HEK293 (cell line): Measurements from ENCODE around the gene CIB4.

Experiments used
- CTCF ChIA-PET: fragments of 350-600 bp; formaldehyde crosslinking; extraction: SDS; loops from one replicate; lab custom pipeline; 2021; ENCODE audit warnings: antibody characterized with exemption; lab: Yijun Ruan, JAX
- POLR2A ChIA-PET: fragments of 300-600 bp; formaldehyde crosslinking; extraction: SDS; loops from one replicate; lab custom pipeline; 2020; ENCODE audit warnings: antibody characterized with exemption, inconsistent platforms; lab: Yijun Ruan, JAX
- H3K27ac ChIP-seq: fragments of 200-500 bp; sonication (Bioruptor generic); 2 replicates; pipeline ENCODE4 v1.5.1; 2014; ENCODE audit warnings: low read depth, low read length, control low read depth, inconsistent platforms; ENCODE audit errors: extremely low read depth
- H3K36me3 ChIP-seq, 2 experiments: fragments of 200-500 bp in 1 of 2; sonication (Bioruptor generic) in 1 of 2; 1 replicate in 1 of 2; 2 replicates in 1 of 2; pipeline ENCODE4 v1.5.1; 2014 to 2017; ENCODE audit warnings: inconsistent platforms in 2 of 2, low read length in 2 of 2; ENCODE audit not compliant: control insufficient read depth in 2 of 2, insufficient read depth in 1 of 2
- H3K4me1 ChIP-seq: fragments of 200-500 bp; sonication (Bioruptor generic); 2 replicates; pipeline ENCODE4 v1.5.1; 2014; ENCODE audit warnings: mild to moderate bottlenecking, low read length, inconsistent platforms; ENCODE audit not compliant: control insufficient read depth, insufficient read depth
- H3K4me3 ChIP-seq: 2 replicates; pipeline ENCODE4 v1.5.1; 2011; ENCODE audit warnings: low read depth, mild to moderate bottlenecking, control low read depth, low read length, moderate library complexity
- H3K9me3 ChIP-seq: fragments of 200-500 bp; sonication (Bioruptor generic); 2 replicates; pipeline ENCODE4 v1.5.1; 2014; ENCODE audit warnings: low read depth, low read length, inconsistent platforms; ENCODE audit not compliant: control insufficient read depth, insufficient read depth
- EGR2 ChIP-seq: fragments of 450-650 bp; formaldehyde crosslinking; IDR thresholded peaks from 2 replicates; pipeline ENCODE4 v1.5.1; 2016; ENCODE audit warnings: low read depth, missing biosample characterization, missing genetic modification characterization
- GLI4 ChIP-seq: fragments of 450-650 bp; formaldehyde crosslinking; IDR thresholded peaks from 2 replicates; pipeline ENCODE4 v1.5.1; 2016; ENCODE audit warnings: missing biosample characterization, missing genetic modification characterization
- HOXC10 ChIP-seq: sonication (generic); formaldehyde crosslinking; IDR thresholded peaks from 2 replicates; pipeline ENCODE4 v1.8.1; 2023; ENCODE audit warnings: mild to moderate bottlenecking, missing genetic modification reagents
- MZF1 ChIP-seq: fragments of 450-650 bp; formaldehyde crosslinking; IDR thresholded peaks from 2 replicates; pipeline ENCODE4 v1.5.1; 2017; ENCODE audit warnings: missing biosample characterization, missing genetic modification characterization, borderline replicate concordance
- PRDM1 ChIP-seq: fragments of 450-650 bp; formaldehyde crosslinking; IDR thresholded peaks from 2 replicates; pipeline ENCODE4; 2016; ENCODE audit warnings: missing biosample characterization, missing genetic modification characterization
- RBAK ChIP-seq: fragments of 450-650 bp; formaldehyde crosslinking; IDR thresholded peaks from 2 replicates; pipeline ENCODE4 v1.5.1; 2016; ENCODE audit warnings: missing biosample characterization, missing genetic modification characterization
- SALL2 ChIP-seq: fragments of 450-650 bp; formaldehyde crosslinking; IDR thresholded peaks from 2 replicates; pipeline ENCODE4 v1.5.0; 2017; ENCODE audit warnings: missing biosample characterization, mild to moderate bottlenecking, missing genetic modification characterization, borderline replicate concordance
- SETDB1 ChIP-seq: IDR thresholded peaks from one replicate; pipeline ENCODE4 v1.6.1; 2017; ENCODE audit warnings: mild to moderate bottlenecking, low read length, moderate library complexity, mixed read lengths; ENCODE audit not compliant: insufficient read length
- YY1 ChIP-seq: fragments of 450-650 bp; formaldehyde crosslinking; IDR thresholded peaks from 2 replicates; pipeline ENCODE4 v1.5.1; 2018; ENCODE audit warnings: missing biosample characterization, missing genetic modification characterization
- ZIC2 ChIP-seq: fragments of 450-650 bp; formaldehyde crosslinking; IDR thresholded peaks from 2 replicates; pipeline ENCODE4 v1.5.1; 2016; ENCODE audit warnings: missing biosample characterization, missing genetic modification characterization
- ZNF366 ChIP-seq: fragments of 450-650 bp; formaldehyde crosslinking; conservative IDR thresholded peaks from 2 replicates; pipeline ENCODE4 v1.5.1; 2016; ENCODE audit warnings: missing biosample characterization, missing genetic modification characterization
- ZNF37A ChIP-seq: fragments of 450-650 bp; IDR thresholded peaks from 2 replicates; pipeline ENCODE4 v1.5.1; 2018; ENCODE audit warnings: missing biosample characterization, missing genetic modification characterization
- ZNF391 ChIP-seq: fragments of 450-650 bp; formaldehyde crosslinking; IDR thresholded peaks from 2 replicates; pipeline ENCODE4 v1.5.1; 2016; ENCODE audit warnings: low read depth, missing biosample characterization, missing genetic modification characterization, borderline replicate concordance
- ZNF561 ChIP-seq: fragments of 450-650 bp; IDR thresholded peaks from 2 replicates; pipeline ENCODE4 v1.5.1; 2018; ENCODE audit warnings: missing biosample characterization, missing genetic modification characterization, borderline replicate concordance
- ZNF600 ChIP-seq: fragments of 450-650 bp; formaldehyde crosslinking; IDR thresholded peaks from 2 replicates; pipeline ENCODE4 v1.5.1; 2016; ENCODE audit warnings: missing biosample characterization, missing genetic modification characterization
- ZNF664 ChIP-seq: fragments of 450-650 bp; formaldehyde crosslinking; IDR thresholded peaks from 2 replicates; pipeline ENCODE4 v1.5.1; 2016; ENCODE audit warnings: missing biosample characterization, missing genetic modification characterization
- ZNF670 ChIP-seq: fragments of 450-650 bp; formaldehyde crosslinking; IDR thresholded peaks from 2 replicates; pipeline ENCODE4 v1.5.1; 2016; ENCODE audit warnings: missing biosample characterization, missing genetic modification characterization, low read depth
- TF ChIP-seq, protein P1 (sequence below): fragments of 450-650 bp; formaldehyde crosslinking; IDR thresholded peaks from 2 replicates; pipeline ENCODE4 v1.5.1; 2016; ENCODE audit warnings: missing biosample characterization, missing genetic modification characterization
- TF ChIP-seq, protein P2 (sequence below): fragments of 450-650 bp; formaldehyde crosslinking; IDR thresholded peaks from 2 replicates; pipeline ENCODE4 v1.5.1; 2016; ENCODE audit warnings: missing biosample characterization, missing genetic modification characterization
- TF ChIP-seq, protein P3 (sequence below): fragments of 450-650 bp; formaldehyde crosslinking; IDR thresholded peaks from 2 replicates; pipeline ENCODE4 v1.5.1; 2016; ENCODE audit warnings: missing biosample characterization, missing genetic modification characterization
- TF ChIP-seq, protein P4 (sequence below): fragments of 450-650 bp; formaldehyde crosslinking; conservative IDR thresholded peaks from 2 replicates; pipeline ENCODE4 v1.5.1; 2016; ENCODE audit warnings: low read depth, missing biosample characterization, missing genetic modification characterization

Gene CIB4

DNA sequence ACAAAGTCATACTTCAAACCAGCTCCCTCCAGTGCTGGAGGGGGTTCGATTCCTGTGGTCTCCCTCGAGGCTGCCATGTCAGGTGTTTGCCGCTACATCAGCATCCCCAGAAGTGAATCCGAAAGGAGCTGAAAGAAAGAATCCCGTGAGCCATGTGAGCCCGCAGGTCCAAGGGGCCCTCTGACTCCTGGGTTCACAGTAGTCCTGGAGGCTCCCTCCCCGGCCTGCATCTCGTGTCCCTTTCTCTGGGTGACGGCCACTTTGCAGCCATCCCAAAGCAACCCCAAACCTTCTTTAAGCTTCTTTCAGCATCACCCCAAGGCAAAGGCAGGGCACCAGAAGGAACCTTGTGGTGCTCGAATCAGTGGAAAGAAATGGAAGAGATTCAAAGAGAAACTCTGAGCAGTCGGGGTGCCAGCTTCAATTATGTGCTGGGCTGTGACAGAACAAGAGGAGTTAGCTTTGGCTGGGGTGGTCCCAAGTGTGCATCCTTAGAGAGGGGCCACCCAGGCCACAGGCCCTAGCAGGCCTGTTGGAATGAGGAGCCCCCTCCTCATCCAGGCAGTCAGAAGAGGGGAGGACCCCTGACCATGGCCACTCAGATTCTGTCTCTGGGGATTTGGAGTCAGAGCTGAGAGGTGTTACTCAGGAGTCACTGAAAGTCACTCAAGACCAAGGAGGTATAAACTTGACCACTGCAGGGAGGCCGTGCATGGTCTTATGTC lies 59.7 kb downstream of the CIB4 start:
- ChIA-PET POLR2A (no interaction called here), CTCF (interaction anchor here (0.9 to 1.3 kb wide), 3 partner anchors 51 to 164 kb away, joined by 3 to 8 read pairs (median 4); no protein-coding TSS in a partner anchor)

DNA sequence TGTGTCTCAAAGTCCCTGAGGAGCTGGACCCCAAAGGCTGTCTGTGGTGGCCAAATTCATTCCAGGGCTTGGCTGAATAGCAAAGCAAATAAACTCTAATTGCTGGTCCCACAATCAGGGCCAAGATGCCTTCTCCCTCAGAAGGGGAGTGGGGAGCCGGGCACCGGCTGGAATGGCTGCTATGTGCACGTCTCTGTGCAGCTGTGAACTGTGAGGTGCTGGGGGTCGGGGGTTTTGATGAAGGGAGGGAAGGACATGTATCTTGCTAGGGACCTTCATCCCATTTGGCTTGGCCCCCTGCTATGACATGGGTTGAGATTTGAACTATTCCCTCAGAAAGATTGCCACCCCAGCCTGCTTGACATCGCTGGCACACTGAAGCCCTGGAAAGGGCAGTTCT lies 60.4 kb downstream of the CIB4 start:
- H3K9me3 ChIP-seq: no peaks in the 10 kb centered on the region
- H3K27ac ChIP-seq: no peak overlapping the region
- no peak overlapping the region for H3K4me3 ChIP-seq
- no peaks in the 10 kb centered on the region for H3K36me3 ChIP-seq
- H3K4me1 ChIP-seq: no peaks in the 10 kb centered on the region
- ChIA-PET POLR2A (no interaction called here), CTCF (interaction anchor here (0.7 to 1.3 kb wide), 3 partner anchors 50 to 131 kb away, joined by 3 to 4 read pairs (median 3); no protein-coding TSS in a partner anchor)
- TF ChIP-seq EGR2 (tag by site-specific recombination) (no peak), ZNF600 (tag by site-specific recombination) (no peak), ZNF391 (tag by site-specific recombination) (no peak), SALL2 (tag by site-specific recombination) (no peak), MZF1 (tag by site-specific recombination) (no peak), YY1 (no peak)
- TF ChIP-seq, protein P1, sequence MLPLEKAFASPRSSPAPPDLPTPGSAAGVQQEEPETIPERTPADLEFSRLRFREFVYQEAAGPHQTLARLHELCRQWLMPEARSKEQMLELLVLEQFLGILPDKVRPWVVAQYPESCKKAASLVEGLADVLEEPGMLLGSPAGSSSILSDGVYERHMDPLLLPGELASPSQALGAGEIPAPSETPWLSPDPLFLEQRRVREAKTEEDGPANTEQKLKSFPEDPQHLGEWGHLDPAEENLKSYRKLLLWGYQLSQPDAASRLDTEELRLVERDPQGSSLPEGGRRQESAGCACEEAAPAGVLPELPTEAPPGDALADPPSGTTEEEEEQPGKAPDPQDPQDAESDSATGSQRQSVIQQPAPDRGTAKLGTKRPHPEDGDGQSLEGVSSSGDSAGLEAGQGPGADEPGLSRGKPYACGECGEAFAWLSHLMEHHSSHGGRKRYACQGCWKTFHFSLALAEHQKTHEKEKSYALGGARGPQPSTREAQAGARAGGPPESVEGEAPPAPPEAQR (tag by site-specific recombination): no peak

More for the DNA sequence above, 59.7 kb downstream of the CIB4 start:
- Histone ChIP-seq H3K4me3 (no peak overlapping the region), H3K36me3 (no peaks in the 10 kb centered on the region), H3K4me1 (no peaks in the 10 kb centered on the region), H3K9me3 (no peaks in the 10 kb centered on the region), H3K27ac (no peak overlapping the region)
- TF ChIP-seq GLI4 (tag by site-specific recombination): no peak
- TF ChIP-seq, protein P2, sequence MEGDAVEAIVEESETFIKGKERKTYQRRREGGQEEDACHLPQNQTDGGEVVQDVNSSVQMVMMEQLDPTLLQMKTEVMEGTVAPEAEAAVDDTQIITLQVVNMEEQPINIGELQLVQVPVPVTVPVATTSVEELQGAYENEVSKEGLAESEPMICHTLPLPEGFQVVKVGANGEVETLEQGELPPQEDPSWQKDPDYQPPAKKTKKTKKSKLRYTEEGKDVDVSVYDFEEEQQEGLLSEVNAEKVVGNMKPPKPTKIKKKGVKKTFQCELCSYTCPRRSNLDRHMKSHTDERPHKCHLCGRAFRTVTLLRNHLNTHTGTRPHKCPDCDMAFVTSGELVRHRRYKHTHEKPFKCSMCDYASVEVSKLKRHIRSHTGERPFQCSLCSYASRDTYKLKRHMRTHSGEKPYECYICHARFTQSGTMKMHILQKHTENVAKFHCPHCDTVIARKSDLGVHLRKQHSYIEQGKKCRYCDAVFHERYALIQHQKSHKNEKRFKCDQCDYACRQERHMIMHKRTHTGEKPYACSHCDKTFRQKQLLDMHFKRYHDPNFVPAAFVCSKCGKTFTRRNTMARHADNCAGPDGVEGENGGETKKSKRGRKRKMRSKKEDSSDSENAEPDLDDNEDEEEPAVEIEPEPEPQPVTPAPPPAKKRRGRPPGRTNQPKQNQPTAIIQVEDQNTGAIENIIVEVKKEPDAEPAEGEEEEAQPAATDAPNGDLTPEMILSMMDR (tag by site-specific recombination): no peak
- no peak for TF ChIP-seq ZNF670 (tag by site-specific recombination)
- TF ChIP-seq, protein P3, sequence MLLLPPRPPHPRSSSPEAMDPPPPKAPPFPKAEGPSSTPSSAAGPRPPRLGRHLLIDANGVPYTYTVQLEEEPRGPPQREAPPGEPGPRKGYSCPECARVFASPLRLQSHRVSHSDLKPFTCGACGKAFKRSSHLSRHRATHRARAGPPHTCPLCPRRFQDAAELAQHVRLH (tag by site-specific recombination): no peak
- no peak for TF ChIP-seq ZNF366

DNA sequence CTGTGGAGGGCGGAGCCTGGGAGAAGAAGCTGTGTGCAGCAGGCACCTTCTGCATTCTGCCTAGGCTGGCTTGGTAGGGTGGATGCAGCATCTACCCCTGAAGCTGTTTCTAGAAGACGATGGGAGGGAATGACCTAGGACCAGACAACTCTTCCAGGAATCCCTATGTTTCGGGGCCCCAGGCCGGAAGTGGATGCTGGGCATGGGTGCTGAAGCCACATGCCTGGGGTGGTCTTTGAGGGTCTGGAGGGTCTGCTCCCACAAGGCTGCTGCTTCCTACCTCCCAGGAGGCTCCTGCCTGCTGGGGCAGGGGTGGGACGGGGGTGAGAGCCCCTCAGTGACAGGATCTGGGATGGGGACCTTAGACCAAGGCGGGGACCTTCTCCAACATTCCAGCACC lies 61.0 kb downstream of the CIB4 start:
- Histone ChIP-seq H3K4me3 (no peak overlapping the region), H3K9me3 (no peaks in the 10 kb centered on the region), H3K36me3 (no peaks in the 10 kb centered on the region), H3K4me1 (no peaks in the 10 kb centered on the region), H3K27ac (no peak overlapping the region)
- ChIA-PET CTCF (interaction anchor here (0.6 to 5.1 kb wide), 5 partner anchors 49 to 163 kb away, joined by 3 to 42 read pairs (median 4); no protein-coding TSS in a partner anchor), POLR2A (no interaction called here)
- TF ChIP-seq ZIC2 (no peak), PRDM1 (tag by site-specific recombination) (no peak), ZNF37A (no peak), RBAK (tag by site-specific recombination) (no peak), ZNF561 (no peak), ZNF664 (no peak), HOXC10 (CRISPR knock-in tag) (no peak), SETDB1 (no peak)
- TF ChIP-seq, protein P4, sequence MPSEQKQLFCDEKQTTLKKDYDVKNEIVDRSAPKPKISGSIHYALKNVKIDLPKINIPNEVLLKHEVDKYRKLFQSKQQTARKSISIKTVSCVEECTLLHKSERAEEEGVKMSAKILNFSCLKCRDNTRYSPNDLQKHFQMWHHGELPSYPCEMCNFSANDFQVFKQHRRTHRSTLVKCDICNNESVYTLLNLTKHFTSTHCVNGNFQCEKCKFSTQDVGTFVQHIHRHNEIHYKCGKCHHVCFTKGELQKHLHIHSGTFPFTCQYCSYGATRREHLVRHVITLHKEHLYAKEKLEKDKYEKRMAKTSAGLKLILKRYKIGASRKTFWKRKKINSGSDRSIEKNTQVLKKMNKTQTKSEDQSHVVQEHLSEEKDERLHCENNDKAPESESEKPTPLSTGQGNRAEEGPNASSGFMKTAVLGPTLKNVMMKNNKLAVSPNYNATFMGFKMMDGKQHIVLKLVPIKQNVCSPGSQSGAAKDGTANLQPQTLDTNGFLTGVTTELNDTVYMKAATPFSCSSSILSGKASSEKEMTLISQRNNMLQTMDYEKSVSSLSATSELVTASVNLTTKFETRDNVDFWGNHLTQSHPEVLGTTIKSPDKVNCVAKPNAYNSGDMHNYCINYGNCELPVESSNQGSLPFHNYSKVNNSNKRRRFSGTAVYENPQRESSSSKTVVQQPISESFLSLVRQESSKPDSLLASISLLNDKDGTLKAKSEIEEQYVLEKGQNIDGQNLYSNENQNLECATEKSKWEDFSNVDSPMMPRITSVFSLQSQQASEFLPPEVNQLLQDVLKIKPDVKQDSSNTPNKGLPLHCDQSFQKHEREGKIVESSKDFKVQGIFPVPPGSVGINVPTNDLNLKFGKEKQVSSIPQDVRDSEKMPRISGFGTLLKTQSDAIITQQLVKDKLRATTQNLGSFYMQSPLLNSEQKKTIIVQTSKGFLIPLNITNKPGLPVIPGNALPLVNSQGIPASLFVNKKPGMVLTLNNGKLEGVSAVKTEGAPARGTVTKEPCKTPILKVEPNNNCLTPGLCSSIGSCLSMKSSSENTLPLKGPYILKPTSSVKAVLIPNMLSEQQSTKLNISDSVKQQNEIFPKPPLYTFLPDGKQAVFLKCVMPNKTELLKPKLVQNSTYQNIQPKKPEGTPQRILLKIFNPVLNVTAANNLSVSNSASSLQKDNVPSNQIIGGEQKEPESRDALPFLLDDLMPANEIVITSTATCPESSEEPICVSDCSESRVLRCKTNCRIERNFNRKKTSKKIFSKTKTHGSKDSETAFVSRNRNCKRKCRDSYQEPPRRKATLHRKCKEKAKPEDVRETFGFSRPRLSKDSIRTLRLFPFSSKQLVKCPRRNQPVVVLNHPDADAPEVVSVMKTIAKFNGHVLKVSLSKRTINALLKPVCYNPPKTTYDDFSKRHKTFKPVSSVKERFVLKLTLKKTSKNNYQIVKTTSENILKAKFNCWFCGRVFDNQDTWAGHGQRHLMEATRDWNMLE (tag by site-specific recombination): no peak
